Naive thymus-derived CD8-positive, alpha-beta T cell (primary cell): Measurements from ENCODE around the gene ZNF785. TPM values are rescaled to one million over a fixed set of nuclear protein-coding genes. Genes with fewer than 3 reads are reported as not detected.
A peak's percentile ranks its signal among the peaks of the same experiment; 100 is the strongest.

Source experiments
- ATAC-seq, 2 donors: fragments of 150-1000 bp; cut with Tn5 transposase in 1 of 2; sonication (Bioruptor Pico), chemical (Tn5 transposase) in 1 of 2; 1 replicate in 1 of 2; 2 replicates in 1 of 2; pipeline ENCODE4 v1.10.0; 2021; ENCODE audit warnings: mild to moderate bottlenecking in 2 of 2, moderate library complexity in 2 of 2
- POLR2A ChIA-PET: fragments of 350-600 bp; sonication (Branson Sonifier 250); formaldehyde crosslinking; loops from one replicate; lab custom pipeline; 2021; ENCODE audit warnings: antibody characterized with exemption; lab: Charles Lee
- DNase-seq, 10 donors: peaks; one replicate each; pipeline versions ENCODE4 v3.0.0 to v3.0.0-alpha.2; 2020 to 2022
- H3K27ac Mint-ChIP-seq, 10 donors: one replicate each; pipeline ENCODE4 v1.8.0; 2020 to 2022; ENCODE audit warnings: mild to moderate bottlenecking in 10 of 10, mixed read lengths in 10 of 10, moderate library complexity in 4 of 10, inconsistent platforms in 1 of 10
- H3K27me3 Mint-ChIP-seq, 5 donors: one replicate each; pipeline ENCODE4 v1.8.0; 2021 to 2022; ENCODE audit warnings: mixed read lengths in 5 of 5
- H3K36me3 Mint-ChIP-seq, 3 donors: one replicate each; pipeline ENCODE4 v1.8.0; 2020 to 2022; ENCODE audit warnings: mixed read lengths in 3 of 3, mild to moderate bottlenecking in 2 of 3, inconsistent platforms in 1 of 3
- H3K4me1 Mint-ChIP-seq, 4 donors: one replicate each; pipeline ENCODE4 v1.8.0; 2021 to 2022; ENCODE audit warnings: mixed read lengths in 4 of 4
- H3K4me3 Mint-ChIP-seq, 10 donors: one replicate each; pipeline ENCODE4 v1.8.0; 2020 to 2022; ENCODE audit warnings: mild to moderate bottlenecking in 10 of 10, mixed read lengths in 10 of 10, moderate library complexity in 6 of 10, inconsistent platforms in 1 of 10
- H3K9me3 Mint-ChIP-seq, 9 donors: one replicate each; pipeline ENCODE4 v1.8.0; 2020 to 2022; ENCODE audit warnings: mixed read lengths in 9 of 9, mild to moderate bottlenecking in 3 of 9, inconsistent platforms in 1 of 9, moderate library complexity in 1 of 9
- polyA plus RNA-seq, 3 donors: library from polyadenylated mRNA; unstranded; fragments of 300-500 nt; fragmentation: Illumina TruSeq; gene quantifications; one replicate each; pipeline ENCODE4 v1.2.3, GENCODE V29; 2021
- total RNA-seq, 8 experiments: library from RNA in 2 of 8; stranded (reverse) in 2 of 8; gene quantifications; one replicate each; pipeline ENCODE4 v1.2.3 and lab custom pipeline; 2021 to 2026

The ZNF785 gene
- total and polyA plus RNA-seq, 5 experiments from 2014 or later, result 1.6 to 23.3 (median 3.5) TPM

DNA sequence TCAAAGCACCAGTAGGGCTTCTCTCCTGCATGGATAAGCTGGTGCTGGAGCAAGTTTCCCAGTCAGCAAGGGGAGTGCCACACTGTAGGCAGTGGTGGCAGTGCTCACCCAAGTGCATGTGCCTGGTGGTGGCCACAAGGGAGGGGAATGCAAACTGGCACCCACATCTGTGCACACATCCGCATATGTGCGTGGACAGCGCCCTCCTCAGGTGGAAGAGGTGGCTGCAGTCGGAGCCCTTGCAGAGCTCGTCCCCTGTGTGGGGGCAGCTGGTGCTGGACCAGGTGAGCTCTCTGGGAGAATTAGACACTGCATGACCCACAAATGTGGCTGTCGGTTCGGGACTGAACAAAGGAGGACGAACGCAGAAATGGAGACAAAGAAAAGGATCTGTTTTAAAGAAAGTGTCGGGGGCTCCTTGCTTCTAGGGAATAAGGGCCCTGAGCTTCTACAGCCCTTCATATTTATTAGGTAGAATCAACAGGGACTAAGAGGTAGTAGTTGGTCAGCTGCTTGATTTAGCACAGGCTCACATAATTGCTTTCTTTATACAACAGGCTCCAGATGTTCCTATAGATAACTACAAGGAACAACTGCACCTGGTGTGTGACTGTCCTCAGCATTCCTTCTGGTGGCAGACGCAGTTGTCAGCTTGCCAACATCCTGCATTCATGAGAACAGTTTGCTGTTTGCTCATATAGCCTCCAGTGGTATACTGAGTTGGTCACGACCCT, 30.0 kb upstream of the ZNF785 start:
- peak; percentile 43 to 75 (median 58) for DNase-seq
- H3K4me3 Mint-ChIP-seq, result no peak overlapping the region
- ATAC-seq, result peak; percentile 64 to 86
- peaks cover under 1 to 7% (median 4%) of the 10 kb centered on the region in 4 donors for H3K4me1 Mint-ChIP-seq
- no peaks in the 10 kb centered on the region for H3K36me3 Mint-ChIP-seq
- no peak overlapping the region for H3K27ac Mint-ChIP-seq
- H3K9me3 Mint-ChIP-seq, result no peaks in the 10 kb centered on the region
- H3K27me3 Mint-ChIP-seq, result peaks cover 0 to 3% (median 1%) of the 10 kb centered on the region in 5 donors
- POLR2A ChIA-PET, result interaction anchor here (0.9 kb wide), 1 partner anchor 11 kb away, joined by 5 read pairs; no protein-coding TSS in a partner anchor

DNA sequence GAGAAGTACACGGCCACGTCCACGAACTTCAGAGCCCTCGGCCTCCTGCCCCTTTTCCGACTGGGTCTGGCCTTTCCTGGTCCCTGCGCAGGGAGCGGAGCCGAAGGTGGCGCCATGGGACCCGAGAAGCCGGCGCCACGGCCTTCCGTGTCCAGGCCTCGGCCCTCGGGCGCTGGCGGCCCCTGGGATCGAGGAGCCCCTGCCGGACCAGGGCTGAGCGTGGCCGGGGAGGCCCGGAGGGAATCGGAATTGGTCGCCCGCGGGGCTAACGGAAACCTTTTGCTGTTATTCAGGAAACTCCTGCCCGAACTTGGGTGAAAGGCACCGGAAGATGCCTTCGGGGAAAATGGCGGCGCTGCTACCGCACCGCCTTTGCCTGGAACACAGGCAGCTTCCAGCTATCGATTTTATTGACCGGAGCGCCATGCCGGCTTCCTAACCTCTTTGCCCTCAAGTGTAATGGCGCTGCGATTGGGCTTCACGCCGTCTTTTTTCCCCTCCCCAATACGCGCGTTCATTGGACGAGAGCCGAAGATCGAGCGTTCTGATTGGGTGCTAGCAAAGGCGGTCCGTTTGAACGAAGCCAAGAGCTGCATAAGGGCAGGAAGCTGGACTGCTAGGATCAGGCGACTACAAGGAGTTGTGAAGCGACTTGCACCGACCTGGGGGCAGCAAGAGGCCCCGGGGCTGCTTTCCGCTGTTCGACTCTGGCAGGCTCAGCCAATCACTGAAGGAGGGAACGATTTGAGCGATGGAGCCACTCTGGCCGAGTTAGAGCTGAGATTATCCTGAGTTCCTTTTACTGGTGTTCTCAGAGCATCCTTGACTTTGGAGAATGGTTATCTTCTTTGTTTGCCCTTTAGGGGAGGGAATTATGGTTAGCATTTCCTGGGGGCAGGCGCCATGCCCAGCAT, 24.7 kb upstream of the ZNF785 start, which contains the start of gene ZNF689:
TSS of gene ZNF689 (minus strand) at position 464 of the 914 bp plus-strand sequence. CDS start at position 116, 348 bp downstream.
- peaks cover 0 to 1% (median 0%) of the 10 kb centered on the region in 5 donors for H3K27me3 Mint-ChIP-seq
- no peaks in the 10 kb centered on the region for H3K9me3 Mint-ChIP-seq
- peak within 1 kb of the TSS; percentile 87 to 97 (median 94) for H3K4me3 Mint-ChIP-seq
- POLR2A ChIA-PET, result interaction anchor here (0.6 to 3.1 kb wide), 20 partner anchors 10 to 521 kb away, joined by 3 to 21 read pairs (median 5); partner anchors contain the start of genes FBRS, PRR14, SEPHS2 and ZNF688
- peaks cover 0 to 26% (median 6%) of the 10 kb centered on the region in 3 donors for H3K36me3 Mint-ChIP-seq
- peak within 1 kb of the TSS; percentile 94 to 99 (median 97) for H3K27ac Mint-ChIP-seq
- peak; percentile 92 to 93 for ATAC-seq
- H3K4me1 Mint-ChIP-seq, result peaks cover 5 to 30% (median 27%) of the 10 kb centered on the region in 4 donors
- peak; percentile 77 to 99 (median 94) for DNase-seq

DNA sequence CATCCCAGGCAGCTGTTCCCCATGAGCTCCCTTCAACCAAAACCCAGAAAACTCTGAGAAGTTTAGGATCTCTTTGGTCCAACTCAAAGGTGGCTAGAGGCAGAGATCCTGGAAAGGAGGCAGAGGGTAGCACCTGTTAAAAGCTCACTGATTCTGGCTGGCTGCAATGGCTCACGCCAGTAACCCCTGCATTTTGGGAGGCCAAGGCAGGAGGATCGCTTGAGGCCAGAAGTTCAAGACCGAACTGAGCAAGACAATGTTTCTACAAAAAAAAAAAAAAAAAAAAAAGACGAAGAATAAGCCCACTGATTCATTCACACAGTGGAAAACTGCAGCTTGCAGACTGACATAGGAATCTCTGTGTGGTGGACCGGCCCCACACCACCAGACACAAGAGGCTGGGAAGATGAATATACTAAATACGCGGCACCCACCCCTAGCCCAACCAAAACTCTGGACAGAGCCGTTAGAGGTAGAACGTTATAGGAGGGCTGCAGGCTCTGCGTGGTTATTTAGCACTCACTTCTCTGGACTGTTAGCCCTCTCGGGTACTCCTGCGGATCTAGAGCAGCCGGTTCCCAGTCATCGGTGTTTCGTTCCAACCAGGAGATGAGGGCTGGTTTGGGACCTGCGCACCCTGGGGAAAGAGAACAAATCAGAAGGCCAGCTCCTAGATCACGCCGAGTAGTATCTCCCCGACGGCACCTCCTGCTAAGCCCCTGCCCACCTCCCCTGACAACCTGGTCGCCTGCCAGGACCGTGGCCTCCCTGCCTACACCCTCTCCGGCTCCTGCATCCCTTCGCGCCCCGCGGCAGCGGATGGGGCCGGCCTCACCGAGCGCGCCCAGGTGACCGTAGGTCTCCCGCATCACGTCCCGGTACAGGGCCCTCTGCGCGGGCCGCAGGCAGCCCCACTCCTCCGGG, 23.8 kb upstream of the ZNF785 start:
- H3K9me3 Mint-ChIP-seq, result no peaks in the 10 kb centered on the region

DNA sequence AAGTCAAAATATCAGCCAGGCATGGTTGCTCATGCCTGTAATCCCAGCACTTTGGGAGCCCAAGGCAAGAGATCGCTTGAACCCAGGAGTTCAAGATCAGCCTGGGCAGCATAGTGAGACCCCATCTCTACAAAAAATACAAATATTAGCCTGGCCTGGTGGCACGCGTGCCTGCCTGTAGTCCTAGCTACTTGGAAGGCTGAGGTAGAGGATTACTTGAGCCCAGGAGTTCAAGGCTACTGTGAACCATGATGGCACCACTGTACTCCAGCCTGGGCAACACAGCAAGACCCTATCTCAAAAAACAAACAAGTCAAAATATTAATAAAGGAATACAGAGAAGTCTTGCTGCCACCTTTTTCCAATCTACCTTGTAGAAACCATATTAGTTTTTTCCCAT, 20.5 kb upstream of the ZNF785 start:
- Mint-ChIP-seq H3K27ac (peak overlapping the region in 1 of 10 donors; percentile 68), H3K27me3 (no peaks in the 10 kb centered on the region), H3K36me3 (peaks cover 0 to 59% (median 6%) of the 10 kb centered on the region in 3 donors), H3K4me1 (peaks cover 5 to 34% (median 27%) of the 10 kb centered on the region in 4 donors), H3K9me3 (no peaks in the 10 kb centered on the region), H3K4me3 (no peak overlapping the region)
- no peak for ATAC-seq
- POLR2A ChIA-PET, result no interaction called here
- DNase-seq, result no peak

More for the DNA sequence above, 23.8 kb upstream of the ZNF785 start:
- Mint-ChIP-seq H3K27ac (peak overlapping the region; percentile 91 to 98 (median 97)), H3K4me1 (peaks cover 5 to 30% (median 27%) of the 10 kb centered on the region in 4 donors), H3K36me3 (peaks cover 0 to 35% (median 6%) of the 10 kb centered on the region in 3 donors), H3K4me3 (peak overlapping the region; percentile 87 to 97 (median 94)), H3K27me3 (peaks cover 0 to 1% (median 0%) of the 10 kb centered on the region in 5 donors)
- ATAC-seq (peak; percentile 46 to 50), DNase-seq (peak in 7 of 10 donors; percentile 6 to 74 (median 24))
- POLR2A ChIA-PET, result interaction anchor here (0.5 to 3.1 kb wide), 17 partner anchors 9 to 1029 kb away, joined by 3 to 21 read pairs (median 6); partner anchors contain the start of genes DCTPP1, FBRS, PRR14 and ZNF688

DNA sequence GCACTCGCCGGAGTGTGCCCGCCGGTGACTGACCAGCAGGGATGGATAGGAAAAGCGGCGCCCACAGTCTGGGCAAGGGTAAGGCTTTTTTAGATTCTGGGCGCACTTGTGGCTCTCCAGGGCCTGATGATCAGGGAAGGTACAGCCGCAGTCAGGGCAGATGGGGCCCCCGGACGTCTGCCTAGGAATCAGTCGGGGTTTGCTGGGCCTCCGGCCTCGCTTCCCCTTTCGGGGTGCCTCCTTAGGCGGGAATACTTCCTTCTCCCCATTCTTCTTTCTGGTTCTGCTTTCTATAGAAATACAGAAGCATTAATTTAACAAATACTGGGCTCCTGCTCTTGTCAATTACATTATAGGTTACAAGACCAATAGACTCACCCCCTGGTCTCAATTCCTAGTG, 19.7 kb upstream of the ZNF785 start:
- Mint-ChIP-seq H3K36me3 (peaks cover 0 to 59% (median 5%) of the 10 kb centered on the region in 3 donors), H3K9me3 (no peaks in the 10 kb centered on the region), H3K4me3 (no peak overlapping the region), H3K27me3 (no peaks in the 10 kb centered on the region), H3K4me1 (peaks cover 2 to 30% (median 21%) of the 10 kb centered on the region in 4 donors), H3K27ac (no peak overlapping the region)
- no peak for ATAC-seq
- DNase-seq, result no peak
- POLR2A ChIA-PET, result no interaction called here

DNA sequence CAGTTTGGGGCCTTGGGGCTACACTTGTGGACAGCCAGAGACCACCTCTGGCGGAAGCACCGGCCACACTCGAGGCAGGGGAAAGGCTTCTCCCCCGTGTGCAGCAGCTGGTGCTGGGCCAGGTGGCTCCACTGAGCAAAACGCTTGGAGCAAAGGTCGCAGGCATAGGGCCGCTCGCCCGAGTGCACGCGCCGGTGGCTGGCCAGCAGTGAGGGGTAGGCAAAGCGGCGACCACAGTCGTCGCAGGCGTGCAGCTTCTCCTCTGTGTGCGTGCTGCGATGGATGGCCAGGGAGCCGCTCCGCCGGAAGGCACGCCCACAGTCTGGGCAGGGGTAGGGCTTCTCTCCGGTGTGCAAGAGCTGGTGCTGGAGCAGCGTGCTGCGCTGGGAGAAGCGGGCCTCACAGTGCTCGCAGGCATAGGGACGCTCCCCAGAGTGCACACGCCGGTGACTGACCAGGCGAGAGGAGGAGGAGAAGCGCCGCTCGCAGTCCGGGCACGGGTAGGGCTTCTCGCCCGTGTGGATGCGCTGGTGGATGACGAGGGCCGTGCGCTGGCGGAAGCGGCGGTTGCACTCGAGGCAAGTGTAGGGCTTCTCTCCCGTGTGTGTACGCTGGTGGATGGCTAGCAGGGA, 18.9 kb upstream of the ZNF785 start:
- POLR2A ChIA-PET, result no interaction called here
- ATAC-seq, result no peak
- no peak overlapping the region for H3K27ac Mint-ChIP-seq
- H3K4me3 Mint-ChIP-seq, result no peak overlapping the region
- H3K9me3 Mint-ChIP-seq, result no peaks in the 10 kb centered on the region
- DNase-seq, result no peak
- H3K4me1 Mint-ChIP-seq, result peaks cover 2 to 28% (median 20%) of the 10 kb centered on the region in 4 donors
- H3K27me3 Mint-ChIP-seq, result no peaks in the 10 kb centered on the region
- peaks cover 0 to 59% (median 4%) of the 10 kb centered on the region in 3 donors for H3K36me3 Mint-ChIP-seq

DNA sequence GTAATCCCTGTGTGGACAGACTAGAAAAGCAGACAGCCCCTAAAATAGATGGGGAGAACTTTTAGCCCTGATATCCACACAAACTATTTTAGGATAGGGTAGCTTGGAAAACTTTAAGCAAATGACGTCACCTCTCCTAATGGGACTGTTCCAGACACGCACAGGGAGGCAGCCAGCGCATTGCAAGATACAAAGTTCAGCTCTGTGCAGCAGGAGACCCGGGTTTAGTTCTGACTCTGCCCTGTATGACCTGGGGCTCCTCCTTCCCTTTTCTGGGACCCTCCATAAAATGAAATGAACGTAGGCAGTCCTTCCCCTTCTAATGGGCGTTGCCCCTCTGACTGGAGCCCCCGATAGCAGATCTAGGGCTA, 18.4 kb upstream of the ZNF785 start:
- POLR2A ChIA-PET, result interaction anchor here (0.6 kb wide), 1 partner anchor 304 kb away, joined by 3 read pairs; no protein-coding TSS in a partner anchor
- DNase-seq, result no peak
- Mint-ChIP-seq H3K27ac (no peak overlapping the region), H3K4me1 (peaks cover 2 to 23% (median 15%) of the 10 kb centered on the region in 4 donors), H3K9me3 (no peaks in the 10 kb centered on the region), H3K36me3 (peaks cover 0 to 59% (median 4%) of the 10 kb centered on the region in 3 donors), H3K27me3 (no peaks in the 10 kb centered on the region), H3K4me3 (no peak overlapping the region)
- ATAC-seq, result no peak

DNA sequence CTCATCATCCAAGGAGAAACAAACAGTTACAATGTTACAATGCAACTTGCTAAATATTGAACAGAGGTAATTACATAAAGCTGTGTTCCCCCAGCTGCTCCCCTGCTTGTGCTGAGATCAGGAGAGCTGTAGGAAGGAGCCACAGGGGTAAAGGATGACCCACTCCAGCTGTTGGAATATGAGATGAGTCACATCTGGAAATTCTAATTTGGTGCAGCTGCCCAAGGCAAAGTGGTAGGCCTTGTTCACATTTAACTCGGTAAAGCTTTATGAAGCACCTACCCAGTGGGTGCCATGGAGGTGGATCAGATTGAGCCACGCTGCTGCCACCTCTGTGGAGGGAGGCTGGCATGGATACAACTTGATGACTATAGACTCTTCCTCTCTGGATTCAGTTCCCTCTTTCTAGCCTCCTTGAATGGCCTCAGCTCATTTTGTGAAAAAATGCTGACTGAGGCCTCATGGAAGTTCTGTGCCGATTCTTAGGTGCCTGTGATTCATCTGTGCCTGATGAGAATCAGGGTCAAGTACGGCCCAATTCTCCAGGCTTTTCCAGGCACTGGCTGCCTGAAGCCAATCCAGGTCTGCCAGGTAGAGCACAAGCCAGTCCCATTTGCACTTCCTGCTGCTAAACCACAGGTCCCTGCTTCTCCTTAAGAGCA, 17.2 kb upstream of the ZNF785 start:
- peaks cover 2 to 23% (median 10%) of the 10 kb centered on the region in 4 donors for H3K4me1 Mint-ChIP-seq
- DNase-seq (no peak), ATAC-seq (no peak)
- POLR2A ChIA-PET, result interaction anchor here (0.7 to 0.9 kb wide), 3 partner anchors 12 to 537 kb away, joined by 3 to 4 read pairs (median 3); partner anchors contain the start of gene ALDOA
- H3K36me3 Mint-ChIP-seq, result peaks cover 0 to 53% (median 4%) of the 10 kb centered on the region in 3 donors
- H3K9me3 Mint-ChIP-seq, result no peaks in the 10 kb centered on the region
- H3K27me3 Mint-ChIP-seq, result no peaks in the 10 kb centered on the region
- peak overlapping the region in 3 of 10 donors; percentile 10 to 66 (median 47) for H3K27ac Mint-ChIP-seq
- no peak overlapping the region for H3K4me3 Mint-ChIP-seq

DNA sequence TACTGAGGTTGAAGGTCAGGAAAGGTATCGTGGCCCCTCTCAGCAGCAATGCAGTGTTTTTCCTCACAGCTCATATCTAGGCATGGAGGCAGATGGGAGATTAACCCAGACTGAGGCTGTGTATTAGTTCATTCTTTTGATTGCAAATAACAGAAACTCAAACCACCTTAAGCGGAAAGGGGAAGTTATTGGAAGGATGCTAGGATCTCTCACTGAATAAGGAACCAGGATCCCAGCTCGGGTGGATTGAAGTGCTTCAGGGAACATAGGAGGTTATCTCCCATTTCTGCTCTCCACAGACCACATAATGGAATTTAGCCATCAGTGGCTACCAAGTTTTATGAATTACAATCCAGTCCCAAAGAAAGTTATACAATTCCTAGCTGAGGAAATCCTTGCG, 16.5 kb upstream of the ZNF785 start:
- peaks cover 2 to 18% (median 6%) of the 10 kb centered on the region in 4 donors for H3K4me1 Mint-ChIP-seq
- DNase-seq, result no peak
- ATAC-seq, result no peak
- H3K27me3 Mint-ChIP-seq, result no peaks in the 10 kb centered on the region
- no peak overlapping the region for H3K4me3 Mint-ChIP-seq
- H3K36me3 Mint-ChIP-seq, result peaks cover 0 to 49% (median 1%) of the 10 kb centered on the region in 3 donors
- H3K27ac Mint-ChIP-seq, result peak overlapping the region in 1 of 10 donors; percentile 35
- POLR2A ChIA-PET, result interaction anchor here (0.9 kb wide), 2 partner anchors 11 to 30 kb away, joined by 3 to 4 read pairs; no protein-coding TSS in a partner anchor
- H3K9me3 Mint-ChIP-seq, result no peaks in the 10 kb centered on the region

DNA sequence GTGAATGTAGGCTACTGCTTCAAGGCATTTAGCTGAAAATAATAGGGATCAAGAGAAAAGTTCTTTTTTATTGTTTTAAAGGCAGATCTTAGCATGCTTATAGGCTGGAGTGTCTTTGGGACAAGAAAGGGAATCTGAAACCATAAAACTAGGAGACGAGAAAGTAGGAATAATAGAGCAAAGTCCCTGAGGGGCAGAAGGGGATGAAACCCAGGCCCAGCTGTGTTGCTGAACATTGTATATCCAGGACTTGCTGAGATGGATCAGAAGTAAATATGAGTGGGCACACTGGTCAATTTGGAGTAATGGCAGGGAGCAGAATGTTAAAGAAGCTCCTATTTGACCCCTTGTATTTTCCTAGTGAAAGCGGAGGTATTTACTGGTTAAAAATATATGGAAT, 15.4 kb upstream of the ZNF785 start:
- peaks cover 0 to 38% (median 0%) of the 10 kb centered on the region in 3 donors for H3K36me3 Mint-ChIP-seq
- POLR2A ChIA-PET, result interaction anchor here (0.6 to 1.8 kb wide), 3 partner anchors 9 to 153 kb away, joined by 3 to 10 read pairs (median 7); partner anchors contain the start of gene ZNF689
- H3K27ac Mint-ChIP-seq, result peak overlapping the region in 2 of 10 donors; percentile 27 to 36
- no peak overlapping the region for H3K4me3 Mint-ChIP-seq
- ATAC-seq, result no peak
- no peaks in the 10 kb centered on the region for H3K27me3 Mint-ChIP-seq
- no peaks in the 10 kb centered on the region for H3K9me3 Mint-ChIP-seq
- DNase-seq, result no peak
- H3K4me1 Mint-ChIP-seq, result peaks cover 0 to 18% (median 2%) of the 10 kb centered on the region in 4 donors
